ENCODE data around the gene DUSP19. TPM values are rescaled to one million over a fixed set of nuclear protein-coding genes. Genes with fewer than 3 reads are reported as not detected.
A peak's percentile ranks its signal among the peaks of the same experiment; 100 is the strongest.

DUSP19 gene
- polyA plus RNA-seq, 1 donor (not counting 4 experiments of a cell fraction or from before 2014, with no cell fraction given): 1.1 TPM

DNA sequence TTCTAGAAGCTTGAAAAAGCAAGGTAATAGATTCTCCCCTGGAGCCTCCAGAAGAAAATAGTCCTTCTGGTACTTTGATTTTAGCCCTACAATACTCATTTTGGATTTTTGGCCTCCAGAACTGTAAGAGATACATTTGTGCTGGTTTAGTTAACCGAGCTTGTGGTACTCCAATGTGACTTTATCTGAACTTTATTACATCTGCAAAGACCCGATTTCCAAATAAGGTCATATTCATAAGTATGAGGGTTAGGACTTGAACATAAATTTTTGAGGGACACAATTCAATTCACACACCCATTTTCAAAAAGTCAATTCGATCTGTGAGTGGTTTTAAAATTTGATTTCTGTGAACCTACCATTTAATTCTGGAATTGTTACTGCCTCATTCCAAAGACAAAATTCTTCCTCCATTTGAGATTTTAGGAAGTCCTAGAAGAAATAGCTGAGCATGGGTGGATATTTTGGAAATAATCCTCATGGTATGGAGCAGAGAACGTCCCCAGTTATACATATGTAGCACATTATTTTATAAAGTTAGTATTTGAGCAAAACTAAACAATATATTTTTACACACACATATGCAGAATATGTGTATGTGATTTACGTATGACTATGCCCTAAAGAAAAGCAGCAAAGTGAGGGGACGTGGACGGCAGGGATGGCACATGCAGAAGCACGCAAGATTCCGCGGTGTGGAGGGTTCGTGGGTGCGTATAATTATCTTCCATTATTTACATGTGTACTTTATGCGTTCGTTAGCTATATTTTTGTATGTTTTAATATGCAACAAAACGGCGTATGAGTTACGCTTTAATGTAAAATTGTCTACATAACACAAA lies 44.8 kb downstream of the DUSP19 start:
- Histone ChIP-seq H4K20me1 (ENCODE audit: control insufficient read depth, extremely low read depth, insufficient read depth, low read length) (no peaks in the 10 kb centered on the region), H3K4me3 (ENCODE audit: control insufficient read depth in 2 of 3, extremely low read depth in 1 of 3, insufficient read depth in 2 of 3, low read depth in 1 of 3, low read length in 3 of 3) (peak overlapping the region; percentile 60 to 89 (median 66)), H3K27ac (ENCODE audit: control insufficient read depth, insufficient read depth, low read length) (peak overlapping the region; percentile 91), H3K9me3 (ENCODE audit: control insufficient read depth, low read depth, low read length) (no peaks in the 10 kb centered on the region), H3K9me1 (ENCODE audit: control insufficient read depth, extremely low read depth, insufficient read depth, low read length) (no peaks in the 10 kb centered on the region), H3K4me2 (ENCODE audit: control insufficient read depth, extremely low read depth, insufficient read depth, low read depth, low read length) (peak overlapping the region; percentile 86), H3K36me3 (ENCODE audit: control insufficient read depth in 2 of 2, extremely low read depth in 1 of 2, insufficient read depth in 2 of 2, low read length in 2 of 2) (no peaks in the 10 kb centered on the region), H3K27me3 (ENCODE audit: control insufficient read depth, extremely low read depth, insufficient read depth, low read length) (no peaks in the 10 kb centered on the region), H3K79me2 (ENCODE audit: control insufficient read depth, insufficient read depth, low read length) (peaks cover 37% of the 10 kb centered on the region), H2AFZ (ENCODE audit: control insufficient read depth, low read length) (peak overlapping the region; percentile 93), H3K9ac (ENCODE audit: control insufficient read depth, extremely low read depth, insufficient read depth, low read length) (peak overlapping the region; percentile 94), H3K4me1 (ENCODE audit: control insufficient read depth, extremely low read depth, insufficient read depth, low read length) (peaks cover 10% of the 10 kb centered on the region)
- TF ChIP-seq, protein P1, sequence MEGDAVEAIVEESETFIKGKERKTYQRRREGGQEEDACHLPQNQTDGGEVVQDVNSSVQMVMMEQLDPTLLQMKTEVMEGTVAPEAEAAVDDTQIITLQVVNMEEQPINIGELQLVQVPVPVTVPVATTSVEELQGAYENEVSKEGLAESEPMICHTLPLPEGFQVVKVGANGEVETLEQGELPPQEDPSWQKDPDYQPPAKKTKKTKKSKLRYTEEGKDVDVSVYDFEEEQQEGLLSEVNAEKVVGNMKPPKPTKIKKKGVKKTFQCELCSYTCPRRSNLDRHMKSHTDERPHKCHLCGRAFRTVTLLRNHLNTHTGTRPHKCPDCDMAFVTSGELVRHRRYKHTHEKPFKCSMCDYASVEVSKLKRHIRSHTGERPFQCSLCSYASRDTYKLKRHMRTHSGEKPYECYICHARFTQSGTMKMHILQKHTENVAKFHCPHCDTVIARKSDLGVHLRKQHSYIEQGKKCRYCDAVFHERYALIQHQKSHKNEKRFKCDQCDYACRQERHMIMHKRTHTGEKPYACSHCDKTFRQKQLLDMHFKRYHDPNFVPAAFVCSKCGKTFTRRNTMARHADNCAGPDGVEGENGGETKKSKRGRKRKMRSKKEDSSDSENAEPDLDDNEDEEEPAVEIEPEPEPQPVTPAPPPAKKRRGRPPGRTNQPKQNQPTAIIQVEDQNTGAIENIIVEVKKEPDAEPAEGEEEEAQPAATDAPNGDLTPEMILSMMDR (optimal IDR thresholded peaks at IDR 0.05 in 1 of 3, IDR thresholded peaks at IDR 0.05 in 1 of 3, conservative IDR thresholded peaks at IDR 0.05 in 1 of 3; ENCODE audit: extremely low read depth in 1 of 3, insufficient read depth in 2 of 3, low read length in 3 of 3): no peak
- no peak for TF ChIP-seq EZH2 (IDR thresholded peaks at IDR 0.05; ENCODE audit: low read length)
- DNase-seq (ENCODE audit: low read depth, low spot score) (no peak), FAIRE-seq (no peak)
- dilution Hi-C loops (cut with MboI; ENCODE audit: extremely low pct_ligation_motif_present, low sequenced_read_pairs): no loop called here

DNA sequence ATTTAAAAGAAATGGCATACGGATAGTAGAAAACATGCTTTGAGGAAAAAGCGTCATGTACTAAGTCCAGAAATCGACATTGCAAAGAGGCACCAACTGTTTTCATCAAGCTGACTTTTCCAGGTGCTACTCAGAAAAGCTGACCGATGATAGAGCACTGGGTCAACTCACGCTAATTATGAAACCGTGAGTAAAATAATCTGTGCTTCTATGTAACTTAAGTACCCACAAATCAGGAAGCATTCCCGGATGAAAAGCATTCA lies 45.3 kb downstream of the DUSP19 start:
- DNase-seq (ENCODE audit: low read depth, low spot score): no peak
- Histone ChIP-seq H3K9ac (ENCODE audit: control insufficient read depth, extremely low read depth, insufficient read depth, low read length) (peak overlapping the region; percentile 94), H2AFZ (ENCODE audit: control insufficient read depth, low read length) (peak overlapping the region; percentile 93), H3K27ac (ENCODE audit: control insufficient read depth, insufficient read depth, low read length) (peak overlapping the region; percentile 91), H3K9me1 (ENCODE audit: control insufficient read depth, extremely low read depth, insufficient read depth, low read length) (no peaks in the 10 kb centered on the region), H3K4me2 (ENCODE audit: control insufficient read depth, extremely low read depth, insufficient read depth, low read depth, low read length) (peak overlapping the region; percentile 86), H3K4me1 (ENCODE audit: control insufficient read depth, extremely low read depth, insufficient read depth, low read length) (peaks cover 10% of the 10 kb centered on the region), H3K4me3 (ENCODE audit: control insufficient read depth in 2 of 3, extremely low read depth in 1 of 3, insufficient read depth in 2 of 3, low read depth in 1 of 3, low read length in 3 of 3) (peak overlapping the region; percentile 60 to 89 (median 66)), H3K36me3 (ENCODE audit: control insufficient read depth in 2 of 2, extremely low read depth in 1 of 2, insufficient read depth in 2 of 2, low read length in 2 of 2) (no peaks in the 10 kb centered on the region), H3K9me3 (ENCODE audit: control insufficient read depth, low read depth, low read length) (no peaks in the 10 kb centered on the region), H3K79me2 (ENCODE audit: control insufficient read depth, insufficient read depth, low read length) (peaks cover 42% of the 10 kb centered on the region), H4K20me1 (ENCODE audit: control insufficient read depth, extremely low read depth, insufficient read depth, low read length) (no peaks in the 10 kb centered on the region), H3K27me3 (ENCODE audit: control insufficient read depth, extremely low read depth, insufficient read depth, low read length) (no peaks in the 10 kb centered on the region)
- dilution Hi-C loops (cut with MboI; ENCODE audit: extremely low pct_ligation_motif_present, low sequenced_read_pairs): no loop called here
- peak; percentile 23 for FAIRE-seq
- TF ChIP-seq, protein P1 (optimal IDR thresholded peaks at IDR 0.05 in 1 of 3, IDR thresholded peaks at IDR 0.05 in 1 of 3, conservative IDR thresholded peaks at IDR 0.05 in 1 of 3; ENCODE audit: extremely low read depth in 1 of 3, insufficient read depth in 2 of 3, low read length in 3 of 3): no peak
- TF ChIP-seq EZH2 (IDR thresholded peaks at IDR 0.05; ENCODE audit: low read length): no peak

Measured in keratinocyte (primary cell).